Measurements from ENCODE around the gene PIP5K1B. TPM values are rescaled to one million over a fixed set of nuclear protein-coding genes. Genes with fewer than 3 reads are reported as not detected.

PIP5K1B gene
- total and polyA plus RNA-seq, 12 donors = 2.1 to 24.0 (median 9.7) TPM

DNA sequence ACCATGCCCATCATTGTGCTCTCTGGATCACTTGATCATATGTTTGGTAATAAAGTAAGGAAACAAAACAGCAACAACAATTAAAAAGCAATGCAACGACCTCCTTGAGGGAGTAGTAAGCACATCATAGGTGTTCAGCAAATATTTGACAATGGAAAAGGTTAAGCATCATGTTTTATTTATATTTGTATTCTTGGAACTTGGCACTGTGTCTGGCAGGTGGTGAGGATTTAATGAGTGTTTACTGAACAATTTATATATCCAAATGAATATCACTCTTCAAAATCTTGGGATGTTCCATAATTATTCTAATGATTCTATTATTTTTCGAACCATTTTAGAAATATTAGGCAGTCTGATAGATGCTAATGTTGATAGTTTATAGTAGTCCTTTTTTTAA is 6.2 kb downstream of the PIP5K1B start:
- peaks cover 0 to 4% of the 10 kb centered on the region in 2 donors for H3K4me1 ChIP-seq (replicated peaks in 1 of 2)
- no peak for DNase-seq
- no peaks in the 10 kb centered on the region for H3K36me3 ChIP-seq (replicated peaks in 1 of 2)
- H3K27ac ChIP-seq = no peak overlapping the region
- no peaks in the 10 kb centered on the region for H3K9me3 ChIP-seq (replicated peaks in 1 of 3)
- no peak overlapping the region for H3K4me3 ChIP-seq
- 67 to 76% (median 68%) methylated on average over 2 of the region's 2 CpGs for WGBS, 4 donors
- intact Hi-C loops (cut with DNase I) = no loop called here
- TF ChIP-seq CTCF (IDR thresholded peaks at IDR 0.05) = no peak
- TF ChIP-seq POLR2A (IDR thresholded peaks at IDR 0.05) = no peak
- no peaks in the 10 kb centered on the region for H3K27me3 ChIP-seq

- no peak overlapping the region for H3K27ac ChIP-seq
- H3K4me3 ChIP-seq = no peak overlapping the region
- TF ChIP-seq CTCF (IDR thresholded peaks at IDR 0.05) (no peak), POLR2A (IDR thresholded peaks at IDR 0.05) (no peak)
- 87 to 93% (median 91%) methylated on average over 5 of the region's 5 CpGs for WGBS, 4 donors
- intact Hi-C loops (cut with DNase I) = no loop called here
- no peaks in the 10 kb centered on the region for H3K27me3 ChIP-seq
- no peaks in the 10 kb centered on the region for H3K36me3 ChIP-seq (replicated peaks in 1 of 2)
- DNase-seq = no peak
- H3K9me3 ChIP-seq (replicated peaks in 1 of 3) = no peaks in the 10 kb centered on the region
- no peaks in the 10 kb centered on the region for H3K4me1 ChIP-seq (replicated peaks in 1 of 2)
These were observed 6.9 kb downstream of the PIP5K1B start for GRCh38 chr9:68711932-68712331.

- Histone ChIP-seq H3K9me3 (replicated peaks in 1 of 3) (no peaks in the 10 kb centered on the region), H3K36me3 (replicated peaks in 1 of 2) (no peaks in the 10 kb centered on the region), H3K27ac (no peak overlapping the region), H3K27me3 (no peaks in the 10 kb centered on the region), H3K4me3 (no peak overlapping the region), H3K4me1 (replicated peaks in 1 of 2) (no peaks in the 10 kb centered on the region)
- DNase-seq = no peak
- TF ChIP-seq POLR2A (IDR thresholded peaks at IDR 0.05) (no peak), CTCF (IDR thresholded peaks at IDR 0.05) (no peak)
- intact Hi-C loops (cut with DNase I) = no loop called here
- 83 to 98% (median 91%) methylated on average over 4 of the region's 4 CpGs for WGBS, 4 donors
These were observed 9.6 kb downstream of the PIP5K1B start for GRCh38 chr9:68714416-68715180.

DNA sequence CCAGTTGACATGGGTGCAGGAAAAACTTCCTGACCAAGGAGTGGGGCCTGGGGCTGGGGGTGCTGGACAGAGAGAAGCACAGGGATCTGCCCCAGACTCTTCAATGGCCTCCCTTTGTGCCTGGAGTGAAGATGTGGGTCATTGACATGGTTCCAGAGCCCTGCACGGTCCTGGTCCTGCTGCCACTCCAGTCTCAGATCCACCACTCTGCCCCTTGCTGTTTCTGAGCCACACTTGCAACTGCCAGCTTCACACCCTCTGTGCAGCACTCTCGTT is 10.1 kb downstream of the PIP5K1B start:
- no peak for DNase-seq
- Histone ChIP-seq H3K4me3 (no peak overlapping the region), H3K27ac (no peak overlapping the region), H3K9me3 (replicated peaks in 1 of 3) (no peaks in the 10 kb centered on the region), H3K4me1 (replicated peaks in 1 of 2) (no peaks in the 10 kb centered on the region), H3K27me3 (no peaks in the 10 kb centered on the region), H3K36me3 (replicated peaks in 1 of 2) (no peaks in the 10 kb centered on the region)
- 54 to 100% (median 83%) methylated on average over 1 to 2 of the region's 2 CpGs for WGBS, 4 donors
- intact Hi-C loops (cut with DNase I) = no loop called here
- no peak for TF ChIP-seq CTCF (IDR thresholded peaks at IDR 0.05)
- no peak for TF ChIP-seq POLR2A (IDR thresholded peaks at IDR 0.05)
